SIG-M5 treated with dmso at 0.1 percent for 504 hours (cell line): ENCODE measurements around the gene HOXA9.

ENCODE experiments used
- DNase-seq: peaks from one replicate; lab custom pipeline; 2025; ENCODE audit not compliant: unreplicated experiment; lab: John Stamatoyannopoulos, UW

HOXA9 gene

DNA sequence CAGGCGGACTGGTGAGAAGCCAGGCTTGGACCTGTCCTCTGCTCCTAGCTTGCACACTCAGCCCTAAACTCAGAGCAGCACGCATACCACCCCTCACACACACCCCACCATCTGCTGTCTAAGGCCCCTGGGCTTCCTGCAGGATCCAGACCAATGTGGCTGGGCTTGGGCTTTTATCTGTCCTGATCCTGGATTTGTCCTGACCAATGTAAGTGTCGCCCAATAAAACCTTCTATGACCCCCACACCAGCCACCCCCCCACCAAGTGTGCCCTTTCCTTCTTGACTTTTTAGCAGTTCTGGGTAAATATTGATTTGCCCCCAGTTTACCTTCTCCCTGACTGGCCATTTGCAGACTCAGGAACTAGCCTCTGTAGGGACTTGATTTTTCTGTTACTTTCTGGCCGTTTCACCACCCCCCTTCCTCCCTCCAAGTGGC, 36.3 kb upstream of the HOXA9 start:
- no peak for DNase-seq

DNA sequence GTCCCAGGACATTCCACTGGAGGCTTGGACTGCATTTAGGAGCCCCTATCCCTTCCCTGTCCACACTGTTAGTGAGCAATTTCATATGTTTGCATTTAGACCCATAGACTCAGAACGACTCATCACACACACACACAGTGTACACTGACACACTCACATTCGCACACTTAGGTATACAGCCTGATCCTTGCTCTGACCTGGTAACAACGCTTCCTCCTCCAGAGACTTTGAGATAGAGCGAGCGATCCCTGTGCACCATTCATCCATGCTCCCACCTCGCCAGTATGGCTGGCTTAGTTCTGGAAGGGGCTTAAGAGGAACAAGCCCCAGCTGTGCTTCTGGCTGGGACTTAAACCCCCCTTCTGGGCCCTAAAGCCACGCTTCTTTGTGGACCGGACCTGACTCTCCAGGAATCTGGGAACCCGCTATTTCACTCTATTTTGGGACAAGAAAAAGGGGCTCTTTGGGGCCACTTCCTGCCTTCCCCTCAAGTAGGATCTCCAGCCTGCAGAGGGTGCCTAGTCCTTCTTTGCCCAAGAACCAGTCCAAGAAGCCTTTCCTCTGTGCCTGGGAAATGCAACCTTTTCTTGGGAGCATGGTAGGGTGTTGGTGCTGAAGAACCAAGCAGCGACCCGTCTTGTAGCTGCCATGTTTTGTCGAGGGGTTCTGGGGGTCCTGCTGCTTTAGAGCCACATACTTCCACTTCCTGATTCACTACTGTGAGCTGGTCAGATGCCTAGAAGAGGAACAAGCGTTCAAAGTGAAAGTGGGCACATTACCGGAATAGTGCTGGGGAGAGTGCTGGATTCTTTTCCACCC, 35.6 kb upstream of the HOXA9 start:
- peak; percentile 86 for DNase-seq

DNA sequence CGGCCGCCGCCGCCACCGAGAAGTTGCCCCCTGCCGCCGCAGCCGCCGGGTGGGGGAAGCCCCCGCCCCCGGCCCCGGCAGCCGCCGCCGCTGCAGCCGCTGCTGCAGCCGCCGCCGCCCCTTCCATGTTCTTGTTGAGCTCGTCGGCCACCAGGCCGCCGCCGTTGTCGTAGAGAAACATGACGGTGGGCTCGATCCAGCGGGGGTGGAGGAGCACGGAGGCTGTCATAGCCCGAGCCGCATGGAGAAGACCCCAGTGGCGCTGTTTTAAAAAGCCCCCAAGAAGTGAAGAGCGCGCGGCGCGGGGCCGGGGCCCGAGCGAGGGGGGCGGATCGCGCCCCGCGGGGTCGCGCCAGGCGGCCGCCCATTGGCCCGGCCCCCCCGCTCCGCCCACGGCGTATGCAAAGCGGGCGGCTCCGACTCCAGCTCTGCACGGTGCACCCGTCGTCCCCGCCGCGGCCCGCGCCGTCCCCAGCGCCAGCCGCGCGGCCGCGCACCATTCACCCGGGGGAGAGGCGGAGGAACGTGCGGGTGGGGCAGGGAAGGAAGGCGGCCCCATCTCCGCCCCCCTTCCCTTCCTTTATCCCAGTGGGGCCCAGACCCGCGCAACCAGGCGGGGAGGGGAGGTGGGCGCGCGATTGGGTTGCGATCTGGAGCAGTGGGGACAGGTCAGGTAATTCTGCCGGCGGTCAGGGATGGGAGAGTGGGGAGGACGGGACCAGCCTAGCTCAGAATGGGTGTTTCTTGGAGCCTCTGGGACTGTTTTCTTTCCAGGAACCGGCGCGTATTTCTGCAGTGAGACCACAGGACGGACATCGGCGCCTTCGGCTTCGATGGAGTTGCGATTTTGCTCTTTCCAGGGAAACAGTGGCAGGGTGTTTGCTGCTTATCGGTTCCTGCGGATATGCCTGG, 34.8 kb upstream of the HOXA9 start, which contains the start of gene HOXA13:
Gene HOXA13, minus strand, starts transcription at position 243 of the 912 bp plus-strand sequence. Its CDS starts 14 bp downstream, at position 229.
- peak; percentile 58 for DNase-seq

DNA sequence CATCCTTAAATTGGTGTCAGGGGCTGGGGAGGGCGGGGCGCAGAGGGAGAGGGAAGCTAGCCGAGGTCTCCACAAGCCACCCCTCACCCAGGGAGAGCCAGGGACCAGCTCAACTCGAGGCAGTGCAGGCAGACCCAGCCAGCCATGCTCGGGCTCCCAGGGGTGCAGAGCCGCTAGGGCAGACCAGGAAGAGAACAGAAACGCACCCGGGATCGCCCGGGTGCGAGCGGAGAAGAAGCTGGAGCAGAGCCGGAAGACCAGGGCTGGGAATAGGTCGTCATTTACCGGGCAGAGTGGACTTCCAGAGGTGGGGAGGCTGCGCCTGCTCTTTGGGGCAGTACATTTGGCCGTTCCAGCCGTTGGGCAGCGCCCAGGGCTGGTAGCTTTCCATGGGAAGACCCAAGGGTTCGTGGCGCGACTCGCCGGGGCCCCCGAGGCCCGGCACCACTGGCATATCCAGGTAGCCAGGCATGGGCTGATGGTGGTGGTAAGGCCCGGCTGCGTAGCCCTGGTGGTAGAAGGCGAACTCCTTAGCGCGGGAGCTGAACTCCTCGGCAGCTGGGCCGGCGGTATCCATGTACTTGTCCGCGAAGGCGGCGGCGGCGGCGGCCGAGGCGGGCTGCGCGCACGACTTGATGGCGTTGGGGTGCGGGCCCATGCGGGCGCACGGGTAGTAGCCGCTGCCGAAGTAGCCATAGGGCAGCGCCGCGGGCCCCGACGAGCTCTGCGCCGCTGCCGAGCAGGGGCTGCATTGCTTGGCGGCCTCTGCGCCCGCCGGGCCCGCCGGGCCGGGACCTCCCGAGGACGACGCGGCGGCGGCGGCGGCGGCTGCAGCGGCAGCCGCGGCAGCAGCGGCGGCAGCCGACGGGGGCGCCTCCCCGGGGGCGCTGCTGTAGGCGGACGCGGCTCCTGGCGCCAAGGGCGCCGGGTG, 33.8 kb upstream of the HOXA9 start:
- DNase-seq: no peak

DNA sequence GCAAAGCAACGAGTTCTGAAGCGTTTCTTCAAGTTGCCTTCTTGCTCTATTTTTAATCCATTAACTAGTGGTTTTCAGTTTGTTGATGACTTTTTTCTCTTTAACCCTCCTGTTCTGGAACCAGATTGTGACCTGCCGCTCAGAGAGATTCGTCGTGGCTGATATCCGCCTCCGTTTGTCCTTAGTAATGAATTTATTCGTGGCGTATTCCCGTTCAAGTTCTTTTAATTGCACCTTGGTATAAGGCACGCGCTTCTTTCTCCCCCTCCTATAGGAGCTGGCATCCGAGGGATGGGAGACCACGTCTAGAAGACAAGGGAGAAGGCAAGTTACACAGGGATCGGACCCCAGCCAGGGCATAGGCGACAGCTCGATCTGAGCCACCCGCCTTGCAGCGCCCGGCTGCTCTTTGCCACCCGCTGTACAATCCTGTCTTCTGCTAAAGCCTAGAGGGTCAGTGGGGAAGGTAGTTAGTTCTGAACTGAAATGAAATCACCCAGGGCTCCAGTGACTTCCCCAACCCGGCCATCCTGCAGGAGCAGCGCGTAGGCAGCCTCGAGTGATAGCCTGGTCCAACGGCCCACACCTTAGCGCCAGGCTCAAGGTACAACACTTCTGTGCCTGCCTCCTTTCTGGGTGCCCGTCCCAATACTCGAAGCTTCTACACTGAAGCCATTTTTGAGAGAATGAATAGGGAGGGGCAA, 33.0 kb upstream of the HOXA9 start:
- DNase-seq: no peak

DNA sequence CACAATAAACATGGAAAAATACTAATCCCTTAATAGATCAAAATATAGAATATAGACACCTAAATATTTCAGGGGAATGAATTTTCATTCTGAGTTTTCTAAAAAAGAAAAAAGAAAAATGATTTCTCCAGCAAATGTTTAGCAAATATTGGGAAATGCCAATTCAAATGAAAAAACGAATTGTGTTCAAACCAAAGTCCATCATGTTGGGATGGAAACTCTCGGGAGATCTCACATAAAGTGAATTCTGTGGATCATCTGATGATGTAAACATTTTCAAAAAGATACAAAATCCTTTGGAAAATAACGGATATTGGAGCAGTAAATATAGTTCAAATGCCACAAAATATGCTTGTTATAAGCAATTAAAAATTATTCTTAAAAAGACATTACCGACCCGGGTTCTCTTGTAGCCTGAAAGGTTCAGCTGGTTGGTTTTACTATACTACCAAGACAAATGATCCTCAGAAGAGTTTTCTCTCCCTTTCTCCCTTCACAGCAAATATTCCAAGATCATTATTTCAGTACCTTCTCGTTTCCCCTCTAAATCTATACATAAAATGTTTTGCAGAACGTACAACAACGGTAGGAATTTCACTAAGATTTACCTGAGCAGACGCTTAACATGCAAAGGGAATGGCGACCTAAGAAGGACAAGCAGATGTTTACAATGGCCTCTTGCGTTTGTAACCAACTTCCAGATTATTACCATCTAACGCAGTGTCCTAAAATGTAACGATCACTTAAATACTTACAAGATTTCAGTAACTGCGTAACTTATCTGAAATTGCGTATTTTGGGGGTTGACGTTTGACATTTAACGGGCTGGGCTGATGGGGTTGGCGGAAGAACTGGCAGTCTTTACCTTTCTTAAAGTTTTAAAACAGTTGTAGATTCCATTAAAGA, 32.1 kb upstream of the HOXA9 start:
- DNase-seq: no peak

DNA sequence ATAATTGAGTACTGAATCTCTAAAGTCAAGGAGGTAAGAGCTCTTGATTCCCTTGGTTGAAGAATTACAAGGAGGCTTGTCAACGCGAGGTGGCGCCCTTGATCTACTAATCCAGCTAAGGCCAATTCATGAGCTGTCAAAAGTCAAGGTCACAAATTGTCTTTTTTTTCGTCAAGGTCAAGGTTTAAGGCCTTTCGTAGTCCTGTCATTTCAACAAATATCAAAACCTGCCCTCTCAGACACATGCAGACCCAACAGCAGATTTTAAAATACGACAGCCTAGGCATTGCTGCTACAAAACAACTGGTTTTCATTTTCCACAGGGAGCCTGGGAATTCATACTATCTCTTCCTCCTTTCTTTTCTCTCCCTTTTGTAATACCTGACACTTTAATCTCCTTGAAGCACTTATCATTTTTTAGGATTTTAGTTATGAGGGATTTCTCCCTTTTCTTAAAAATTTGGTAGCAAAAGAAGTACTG, 31.0 kb upstream of the HOXA9 start:
- DNase-seq: peak; percentile 75

DNA sequence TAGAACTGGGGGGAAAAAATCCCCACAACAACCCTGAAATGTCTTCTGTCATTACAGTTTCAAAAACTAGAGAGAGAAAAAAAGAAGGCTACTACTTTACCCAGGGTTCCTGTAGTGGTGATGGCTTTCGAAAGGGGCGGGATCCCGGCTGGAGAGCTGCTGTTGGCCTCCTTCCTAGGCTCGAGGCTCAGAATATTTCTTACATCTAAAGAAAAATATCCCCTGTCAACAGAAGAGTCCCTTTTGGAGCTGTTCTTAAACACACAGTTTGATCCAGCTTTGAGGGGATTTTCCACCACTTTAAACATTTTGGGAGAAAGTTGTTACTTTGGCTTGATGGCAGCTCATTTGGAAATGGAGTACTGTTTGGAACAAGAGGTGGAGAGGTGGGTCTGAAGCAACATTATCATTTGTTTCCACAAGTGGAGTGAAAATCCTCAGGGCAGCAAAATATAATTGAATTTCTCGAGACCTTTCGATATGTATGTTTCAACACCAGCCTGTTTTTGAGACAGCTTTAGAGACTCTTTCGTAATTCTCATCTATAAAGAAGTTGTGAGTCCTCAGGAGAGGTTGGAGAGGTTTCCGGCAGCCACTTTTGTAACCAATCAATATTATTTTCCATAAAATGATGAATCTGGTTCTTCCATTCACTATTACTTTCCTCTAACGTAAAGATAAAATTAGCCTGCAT, 29.5 kb upstream of the HOXA9 start:
- peak; percentile 49 for DNase-seq

DNA sequence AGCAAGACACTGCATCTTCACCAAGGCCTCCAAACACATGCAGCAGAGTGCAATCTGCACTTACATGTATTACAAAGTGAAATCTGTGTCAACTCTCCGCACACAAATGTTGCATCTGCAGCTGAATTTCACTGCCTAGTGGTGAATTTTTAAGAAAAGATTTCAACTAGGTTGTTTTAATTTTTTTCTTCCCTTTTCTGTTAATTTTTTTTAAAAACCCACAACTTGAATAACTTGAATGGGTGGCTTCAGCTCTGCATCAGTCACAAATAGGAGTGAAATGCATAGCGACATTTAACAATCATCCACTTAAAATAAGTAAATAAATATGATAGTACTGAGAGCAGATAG, 28.6 kb upstream of the HOXA9 start:
- DNase-seq: no peak

DNA sequence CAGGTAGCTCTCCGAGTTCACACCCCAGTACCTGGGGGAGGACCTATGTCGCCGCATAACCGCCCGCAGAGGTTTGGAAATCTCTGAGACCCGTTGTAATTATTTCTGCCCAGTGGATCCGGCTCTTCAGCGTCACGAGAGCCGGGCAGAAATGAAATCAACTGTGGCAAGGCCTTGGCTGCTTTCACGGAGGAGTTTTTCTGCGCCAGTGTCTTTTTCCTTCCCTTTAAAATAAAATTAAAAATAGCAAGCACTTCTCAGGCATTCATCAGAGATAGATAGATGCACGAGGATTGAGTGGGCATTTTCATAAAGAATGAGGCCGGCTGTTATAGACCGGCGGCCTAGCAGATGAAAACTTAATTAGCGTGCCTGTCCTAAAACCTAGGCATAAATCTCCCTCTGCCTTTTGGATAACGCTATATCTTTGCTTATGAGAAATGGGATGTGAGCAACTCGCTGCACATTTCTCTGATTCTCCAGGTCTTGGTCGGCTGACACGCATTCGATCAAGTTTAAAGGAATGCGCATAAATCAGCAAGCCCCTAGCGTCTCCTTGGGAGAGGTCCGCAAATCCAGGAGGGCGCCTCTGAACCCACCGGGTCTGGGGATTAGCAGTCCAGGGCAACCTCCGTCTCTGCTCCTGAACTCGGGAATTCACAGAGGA, 28.1 kb upstream of the HOXA9 start:
- no peak for DNase-seq

DNA sequence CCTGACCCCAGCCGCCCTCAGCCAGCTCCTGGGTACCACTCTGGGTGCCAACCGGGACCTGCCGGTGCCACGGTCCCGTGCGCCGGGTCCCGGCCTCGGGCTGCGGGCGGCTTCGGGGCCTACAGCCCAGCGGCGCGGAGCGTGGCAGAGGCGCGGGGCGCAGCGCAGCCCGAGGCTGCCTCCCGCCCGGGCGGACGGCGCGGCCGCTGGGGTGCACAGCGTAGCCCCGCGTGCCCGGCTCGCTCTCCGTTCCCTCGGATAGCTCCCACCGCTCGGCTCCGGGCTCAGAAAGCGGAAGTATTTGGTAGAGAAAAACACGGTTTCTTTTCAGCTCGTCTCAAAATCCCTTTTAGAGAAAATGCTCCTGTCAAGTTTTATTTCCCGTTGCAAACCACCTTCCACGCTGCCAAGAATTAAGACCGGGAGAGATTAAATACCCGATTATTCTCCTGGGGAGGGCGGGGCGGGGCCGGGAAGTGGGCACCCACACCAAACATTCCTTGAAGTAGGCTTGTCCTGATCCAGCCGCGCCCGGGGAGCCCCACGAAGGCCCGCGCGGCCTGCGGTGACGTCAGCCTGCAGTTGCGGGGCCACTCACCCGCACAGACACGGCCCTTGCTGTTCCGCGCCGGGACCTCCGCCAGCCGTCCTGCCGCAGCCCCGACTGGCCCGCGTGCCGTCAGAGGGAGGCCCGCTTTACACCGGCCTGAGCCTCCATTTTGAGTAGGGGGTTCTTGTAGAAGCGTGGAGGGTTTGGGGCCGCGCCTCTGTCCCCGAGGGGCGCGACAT, 27.4 kb upstream of the HOXA9 start:
- peak; percentile 47 for DNase-seq

DNA sequence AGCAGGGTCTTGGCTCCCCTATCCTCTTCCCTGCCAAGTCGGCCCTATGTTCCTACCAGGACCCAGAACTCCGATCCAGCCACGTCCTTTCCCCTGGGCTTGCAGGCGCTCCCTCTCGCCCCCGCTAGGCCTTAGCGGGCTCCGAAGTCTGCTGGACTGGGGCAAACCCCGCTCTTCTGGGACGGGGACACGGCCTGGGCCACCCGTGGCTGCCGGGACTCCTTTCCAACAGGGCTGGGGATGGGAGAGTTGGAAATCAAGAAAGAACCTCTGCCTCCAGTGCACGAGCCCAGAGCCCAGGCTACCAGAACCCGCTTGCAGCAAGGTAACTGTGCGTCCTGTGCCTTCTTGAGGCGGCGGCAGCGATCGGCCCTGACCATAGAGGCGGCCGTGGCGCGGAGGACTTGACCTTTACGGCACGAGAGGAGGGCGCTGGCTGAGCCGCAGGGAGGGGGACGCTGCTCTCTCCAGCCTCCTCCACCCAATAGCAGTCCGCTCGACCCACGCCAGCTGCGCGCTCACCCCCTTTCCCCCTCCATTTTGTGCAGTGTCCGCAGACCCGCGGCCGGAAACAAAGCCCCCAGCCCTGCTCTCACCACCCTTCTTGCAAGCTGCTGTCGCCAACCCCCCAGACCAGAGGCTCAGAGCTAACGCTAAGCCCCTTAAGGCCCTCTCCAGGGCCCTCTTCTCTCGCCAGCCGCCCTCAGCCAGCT, 26.7 kb upstream of the HOXA9 start:
- no peak for DNase-seq

DNA sequence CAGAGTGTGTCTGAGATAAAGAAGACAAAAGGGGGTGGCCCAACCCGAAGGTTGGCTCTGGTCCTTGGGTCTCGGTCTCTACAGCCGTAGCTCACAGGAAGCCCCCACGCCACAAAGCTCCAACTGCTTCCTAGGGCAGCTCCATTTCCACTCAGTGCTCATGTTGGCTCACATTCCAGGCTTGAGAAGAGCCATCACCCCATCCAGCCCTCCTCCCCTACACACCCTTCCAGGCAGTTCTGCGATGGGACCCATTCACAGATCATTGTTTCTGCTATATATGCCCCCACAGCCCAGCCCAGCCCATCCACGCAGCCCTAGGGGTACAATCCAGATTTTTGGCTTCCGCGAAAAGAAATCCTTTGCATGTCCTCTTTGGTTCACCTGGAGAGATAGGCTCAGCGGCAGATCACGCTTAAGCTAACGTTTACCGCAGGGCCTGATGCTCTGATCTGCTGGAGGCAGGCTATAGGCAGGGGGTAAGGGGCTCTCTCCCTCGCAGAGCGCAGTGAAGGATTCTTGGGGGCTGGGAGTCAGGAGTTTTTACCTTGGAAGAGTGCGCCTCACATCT, 25.9 kb upstream of the HOXA9 start:
- DNase-seq: no peak

DNA sequence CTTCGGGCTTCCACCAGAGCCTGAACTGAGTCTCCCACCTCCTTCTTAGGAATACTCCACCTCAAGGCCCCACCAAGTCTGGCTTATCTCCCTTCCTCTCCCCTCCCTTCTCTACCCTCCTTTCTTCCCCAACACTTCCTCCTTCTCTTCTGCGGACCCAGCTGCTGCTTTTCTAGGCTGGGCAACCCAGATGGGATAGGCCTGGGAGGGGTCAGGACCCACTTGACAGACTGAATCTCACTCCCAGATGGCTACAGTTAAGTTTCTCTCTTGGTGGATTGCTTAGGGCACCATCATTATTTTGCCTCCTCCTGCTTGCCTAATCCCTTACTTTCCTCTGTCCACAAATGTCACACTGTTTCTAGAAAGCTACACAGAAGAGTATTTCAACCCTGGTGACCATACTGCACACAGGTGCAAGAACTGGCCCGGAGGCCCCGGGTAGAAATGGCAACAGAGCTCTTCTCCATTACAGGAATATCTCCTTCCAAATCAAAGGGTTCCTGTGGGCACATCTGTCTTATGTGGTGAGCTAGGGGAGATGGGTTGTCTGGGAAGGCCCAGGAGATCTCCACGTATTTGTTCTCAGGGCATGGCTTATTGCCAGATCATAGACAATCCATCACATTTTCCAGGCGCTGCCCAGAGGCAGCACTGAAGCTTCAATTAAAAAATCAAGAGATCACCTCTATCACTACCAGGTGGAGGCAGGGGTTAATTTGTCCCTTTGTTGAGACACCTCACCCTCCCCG, 24.8 kb upstream of the HOXA9 start:
- no peak for DNase-seq

DNA sequence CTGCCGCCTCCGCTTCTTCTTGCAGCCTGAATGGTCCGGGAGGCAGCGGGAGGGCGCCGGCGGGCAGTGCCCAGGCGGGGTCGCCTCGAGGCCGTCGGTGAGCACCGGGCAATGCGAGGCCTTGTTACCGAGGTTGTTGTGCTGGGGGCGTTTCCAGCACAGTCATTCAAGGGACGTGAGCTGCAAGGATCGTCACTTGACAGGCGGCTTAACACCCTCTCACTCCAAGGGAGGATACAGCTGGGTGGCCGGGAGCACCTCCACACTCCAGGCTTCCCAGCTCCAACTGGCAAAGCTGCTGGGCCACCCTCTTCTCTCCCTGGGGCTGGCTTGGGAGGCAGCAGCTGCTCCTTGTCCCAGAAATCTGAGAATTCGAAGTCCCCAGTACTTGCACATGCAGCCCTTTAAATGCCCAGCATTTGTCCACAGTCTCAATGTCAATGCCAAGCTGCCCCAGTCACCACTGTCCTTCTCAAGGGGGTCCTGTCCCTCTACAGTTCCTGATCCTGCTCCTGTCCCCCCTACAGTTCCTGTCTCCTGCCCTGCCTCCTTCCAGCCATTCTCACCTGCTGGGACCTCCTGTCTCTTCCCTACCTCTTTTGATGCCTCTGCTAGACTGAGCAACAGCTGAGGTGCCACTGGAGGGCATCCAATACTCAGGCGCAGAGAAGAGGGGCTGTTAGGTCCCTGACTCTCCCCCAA, 24.1 kb upstream of the HOXA9 start:
- DNase-seq: no peak
